ENCODE data around the gene DCAF15. TPM values are rescaled to one million over a fixed set of nuclear protein-coding genes. Genes with fewer than 3 reads are reported as not detected.

Gene DCAF15
- polyA plus RNA-seq, 1 of the 3 experiments (the other 2 are of a cell fraction): 55.6 TPM

DNA sequence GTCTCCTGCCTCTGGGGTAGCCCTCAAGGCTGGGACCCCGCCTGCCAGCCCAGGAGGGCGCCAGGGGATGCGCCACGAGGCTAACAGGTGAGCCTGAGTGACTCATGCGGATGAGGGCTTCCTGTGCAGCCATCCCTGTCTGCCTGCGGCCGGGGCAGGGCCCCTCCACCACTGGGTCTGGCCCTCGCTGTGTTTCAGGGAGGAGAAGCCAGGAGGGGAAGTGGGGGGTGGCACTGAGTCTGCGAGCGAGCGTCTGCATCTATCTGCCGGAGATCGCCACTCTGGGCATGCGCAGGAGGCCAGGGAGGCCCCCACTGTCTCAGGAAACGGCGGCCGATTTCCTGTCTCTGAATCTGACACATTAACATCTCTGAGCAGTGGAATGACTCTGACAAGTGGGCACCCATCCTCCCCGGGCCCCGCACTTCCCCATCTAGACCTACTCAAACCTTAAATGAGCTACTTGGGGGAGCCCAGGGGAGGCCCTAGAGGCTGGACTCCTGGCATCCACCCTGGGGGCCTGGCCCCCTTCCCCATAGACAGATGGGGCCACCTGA is 34.1 kb downstream of the DCAF15 start:
- Histone ChIP-seq H3K79me2 (ENCODE audit: insufficient read depth) (no peaks in the 10 kb centered on the region), H3K27ac (ENCODE audit: low read depth in 2 of 2, low read length in 1 of 2) (peak overlapping the region; percentile 73 to 87), H3K4me1 (ENCODE audit: control insufficient read depth in 1 of 2, insufficient read depth in 2 of 2, low read depth in 1 of 2, low read length in 1 of 2) (peaks cover 16 to 32% of the 10 kb centered on the region in 2 experiments; a peak in 3 of 4 replicates), H3K9ac (peak overlapping the region; percentile 58), H4K20me1 (ENCODE audit: insufficient read depth) (no peaks in the 10 kb centered on the region), H3K36me3 (replicated peaks in 1 of 2; ENCODE audit: control insufficient read depth in 1 of 2, insufficient read depth in 2 of 2, low read length in 1 of 2) (peaks cover 0 to 3% of the 10 kb centered on the region in 2 experiments), H3K9me3 (no peaks in the 10 kb centered on the region), H3K9me2 (no peaks in the 10 kb centered on the region), H3K27me3 (ENCODE audit: insufficient read depth) (no peaks in the 10 kb centered on the region), H3F3A (replicated peaks; ENCODE audit: insufficient read depth) (peaks cover 13% of the 10 kb centered on the region), H3K4me3 (ENCODE audit: low read depth in 2 of 2, low read length in 1 of 2) (no peak overlapping the region), H2AFZ (ENCODE audit: low read depth) (peak overlapping the region; percentile 88), H3K4me2 (peak overlapping the region; percentile 81)
- ChIA-PET POLR2A (no interaction called here), CTCF (interaction anchor here (1.1 to 3.0 kb wide), 3 partner anchors 46 to 106 kb away, joined by 4 to 12 read pairs (median 5); partner anchors contain the start of genes IL27RA and MISP3)
- 11% methylated on average over 3 of the region's 19 CpGs for WGBS (ENCODE audit: low lambda C conversion rate)
- TF ChIP-seq GABPA (IDR thresholded peaks at IDR 0.05; ENCODE audit: low read depth) (peak; percentile 54), RXRA (IDR thresholded peaks at IDR 0.05; ENCODE audit: borderline replicate concordance, low read depth) (no peak), NRF1 (IDR thresholded peaks at IDR 0.05; ENCODE audit: low read depth, low read length) (peak; percentile 89), MEF2A (IDR thresholded peaks at IDR 0.05; ENCODE audit: borderline replicate concordance, low read depth) (no peak), TAF1 (IDR thresholded peaks at IDR 0.05; ENCODE audit: borderline replicate concordance, low read depth, low read length) (peak; percentile 45; the same call in 1 of the 2 replicates), YY1 (IDR thresholded peaks at IDR 0.05; ENCODE audit: low read depth) (no peak), SMC3 (IDR thresholded peaks at IDR 0.05; ENCODE audit: low read depth, low read length) (no peak), POLR2AphosphoS5 (IDR thresholded peaks at IDR 0.05; ENCODE audit: low read depth, low read length) (peak; percentile 55; the same call in 1 of the 2 replicates)
- TF ChIP-seq, protein P1, sequence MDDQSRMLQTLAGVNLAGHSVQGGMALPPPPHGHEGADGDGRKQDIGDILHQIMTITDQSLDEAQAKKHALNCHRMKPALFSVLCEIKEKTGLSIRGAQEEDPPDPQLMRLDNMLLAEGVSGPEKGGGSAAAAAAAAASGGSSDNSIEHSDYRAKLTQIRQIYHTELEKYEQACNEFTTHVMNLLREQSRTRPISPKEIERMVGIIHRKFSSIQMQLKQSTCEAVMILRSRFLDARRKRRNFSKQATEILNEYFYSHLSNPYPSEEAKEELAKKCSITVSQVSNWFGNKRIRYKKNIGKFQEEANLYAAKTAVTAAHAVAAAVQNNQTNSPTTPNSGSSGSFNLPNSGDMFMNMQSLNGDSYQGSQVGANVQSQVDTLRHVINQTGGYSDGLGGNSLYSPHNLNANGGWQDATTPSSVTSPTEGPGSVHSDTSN (IDR thresholded peaks at IDR 0.05): 0 out of 2 replicates have a peak, but pooled peaks have one; percentile 16
- TF ChIP-seq, protein P2, sequence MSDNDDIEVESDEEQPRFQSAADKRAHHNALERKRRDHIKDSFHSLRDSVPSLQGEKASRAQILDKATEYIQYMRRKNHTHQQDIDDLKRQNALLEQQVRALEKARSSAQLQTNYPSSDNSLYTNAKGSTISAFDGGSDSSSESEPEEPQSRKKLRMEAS (IDR thresholded peaks at IDR 0.05; ENCODE audit: low read depth): peak; percentile 13; the same call in 1 of the 2 replicates
- DNase-seq: peak; percentile 97

DNA sequence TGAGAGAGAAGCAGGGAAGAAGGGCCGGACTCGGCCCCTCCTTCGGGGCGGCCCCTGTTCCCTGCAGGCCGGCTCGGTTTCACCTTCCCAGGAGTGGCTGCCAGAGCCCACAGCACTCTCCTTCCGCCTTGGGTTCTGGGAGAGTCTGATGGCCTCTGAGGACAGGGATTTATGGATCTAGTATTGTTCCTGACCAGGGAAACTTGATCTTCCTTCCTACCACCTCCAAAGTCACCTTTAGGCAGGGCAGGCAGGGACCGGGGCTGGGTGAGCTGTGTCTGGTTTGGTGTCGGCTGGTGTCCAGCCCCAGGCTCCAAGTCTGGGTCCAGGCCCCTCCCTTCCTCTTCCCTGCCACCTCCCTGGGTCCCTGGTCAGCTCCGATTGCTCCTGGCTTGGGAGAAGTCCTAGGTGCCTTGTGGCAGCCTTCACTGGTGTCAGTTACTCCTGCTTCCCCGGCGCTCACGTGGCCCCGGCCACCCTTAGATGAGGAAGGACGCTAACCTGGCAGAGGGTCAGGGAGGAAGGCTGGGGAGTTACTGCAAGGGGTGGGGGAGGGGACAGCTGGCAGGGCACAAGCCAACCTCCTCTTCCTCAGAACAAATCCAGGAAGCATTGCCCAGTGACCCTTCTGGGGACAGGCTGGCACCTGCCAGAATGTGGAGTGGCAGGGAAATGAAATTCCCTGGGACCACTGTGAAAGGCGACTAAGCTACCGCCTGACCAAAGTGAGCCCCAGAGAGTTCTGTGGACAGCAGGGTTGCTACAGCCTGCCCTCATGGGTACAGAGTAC is 35.0 kb downstream of the DCAF15 start:
- peak overlapping the region; percentile 58 for H3K9ac ChIP-seq
- H3K27ac ChIP-seq (ENCODE audit: low read depth in 2 of 2, low read length in 1 of 2): peak overlapping the region; percentile 73 to 87
- ChIA-PET POLR2A (no interaction called here), CTCF (interaction anchor here (1.0 to 1.4 kb wide), 2 partner anchors 27 to 44 kb away, joined by 4 to 5 read pairs; partner anchors contain the start of gene IL27RA)
- peak overlapping the region; percentile 88 for H2AFZ ChIP-seq (ENCODE audit: low read depth)
- H3K4me1 ChIP-seq (ENCODE audit: control insufficient read depth in 1 of 2, insufficient read depth in 2 of 2, low read depth in 1 of 2, low read length in 1 of 2): peaks cover 16 to 24% of the 10 kb centered on the region in 2 experiments; a peak in 3 of 4 replicates
- no peaks in the 10 kb centered on the region for H4K20me1 ChIP-seq (ENCODE audit: insufficient read depth)
- no peak overlapping the region for H3K4me3 ChIP-seq (ENCODE audit: low read depth in 2 of 2, low read length in 1 of 2)
- H3K27me3 ChIP-seq (ENCODE audit: insufficient read depth): no peaks in the 10 kb centered on the region
- no peaks in the 10 kb centered on the region for H3K9me3 ChIP-seq
- no peaks in the 10 kb centered on the region for H3K9me2 ChIP-seq
- H3K4me2 ChIP-seq: peak overlapping the region; percentile 81
- peaks cover 0 to 3% of the 10 kb centered on the region in 2 experiments for H3K36me3 ChIP-seq (replicated peaks in 1 of 2; ENCODE audit: control insufficient read depth in 1 of 2, insufficient read depth in 2 of 2, low read length in 1 of 2)
- H3F3A ChIP-seq (replicated peaks; ENCODE audit: insufficient read depth): peaks cover 13% of the 10 kb centered on the region
- TF ChIP-seq TAF1 (IDR thresholded peaks at IDR 0.05; ENCODE audit: borderline replicate concordance, low read depth, low read length) (no peak), RAD21 (IDR thresholded peaks at IDR 0.05; ENCODE audit: low read length) (no peak), RXRA (IDR thresholded peaks at IDR 0.05; ENCODE audit: borderline replicate concordance, low read depth) (no peak), JUND (IDR thresholded peaks at IDR 0.05) (no peak), GATA2 (CRISPR knock-in tag; IDR thresholded peaks at IDR 0.05) (no peak), SIN3A (IDR thresholded peaks at IDR 0.05; ENCODE audit: borderline replicate concordance, low read depth, low read length) (no peak), YY1 (IDR thresholded peaks at IDR 0.05; ENCODE audit: low read depth) (no peak), SMC3 (IDR thresholded peaks at IDR 0.05; ENCODE audit: low read depth, low read length) (no peak), TEAD4 (IDR thresholded peaks at IDR 0.05; ENCODE audit: borderline replicate concordance, insufficient read depth) (no peak)
- TF ChIP-seq, protein P3, sequence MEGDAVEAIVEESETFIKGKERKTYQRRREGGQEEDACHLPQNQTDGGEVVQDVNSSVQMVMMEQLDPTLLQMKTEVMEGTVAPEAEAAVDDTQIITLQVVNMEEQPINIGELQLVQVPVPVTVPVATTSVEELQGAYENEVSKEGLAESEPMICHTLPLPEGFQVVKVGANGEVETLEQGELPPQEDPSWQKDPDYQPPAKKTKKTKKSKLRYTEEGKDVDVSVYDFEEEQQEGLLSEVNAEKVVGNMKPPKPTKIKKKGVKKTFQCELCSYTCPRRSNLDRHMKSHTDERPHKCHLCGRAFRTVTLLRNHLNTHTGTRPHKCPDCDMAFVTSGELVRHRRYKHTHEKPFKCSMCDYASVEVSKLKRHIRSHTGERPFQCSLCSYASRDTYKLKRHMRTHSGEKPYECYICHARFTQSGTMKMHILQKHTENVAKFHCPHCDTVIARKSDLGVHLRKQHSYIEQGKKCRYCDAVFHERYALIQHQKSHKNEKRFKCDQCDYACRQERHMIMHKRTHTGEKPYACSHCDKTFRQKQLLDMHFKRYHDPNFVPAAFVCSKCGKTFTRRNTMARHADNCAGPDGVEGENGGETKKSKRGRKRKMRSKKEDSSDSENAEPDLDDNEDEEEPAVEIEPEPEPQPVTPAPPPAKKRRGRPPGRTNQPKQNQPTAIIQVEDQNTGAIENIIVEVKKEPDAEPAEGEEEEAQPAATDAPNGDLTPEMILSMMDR (IDR thresholded peaks at IDR 0.05): no peak
- TF ChIP-seq, protein P4, sequence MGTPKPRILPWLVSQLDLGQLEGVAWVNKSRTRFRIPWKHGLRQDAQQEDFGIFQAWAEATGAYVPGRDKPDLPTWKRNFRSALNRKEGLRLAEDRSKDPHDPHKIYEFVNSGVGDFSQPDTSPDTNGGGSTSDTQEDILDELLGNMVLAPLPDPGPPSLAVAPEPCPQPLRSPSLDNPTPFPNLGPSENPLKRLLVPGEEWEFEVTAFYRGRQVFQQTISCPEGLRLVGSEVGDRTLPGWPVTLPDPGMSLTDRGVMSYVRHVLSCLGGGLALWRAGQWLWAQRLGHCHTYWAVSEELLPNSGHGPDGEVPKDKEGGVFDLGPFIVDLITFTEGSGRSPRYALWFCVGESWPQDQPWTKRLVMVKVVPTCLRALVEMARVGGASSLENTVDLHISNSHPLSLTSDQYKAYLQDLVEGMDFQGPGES (IDR thresholded peaks at IDR 0.05; ENCODE audit: low read depth, low read length): no peak
- peak; percentile 53 for DNase-seq
- WGBS (ENCODE audit: low lambda C conversion rate): 95% methylated on average over 14 of the region's 17 CpGs
- no peaks in the 10 kb centered on the region for H3K79me2 ChIP-seq (ENCODE audit: insufficient read depth)

All from SK-N-SH (cell line).